ENCODE results near the gene DPF3. TPM values are rescaled to one million over a fixed set of nuclear protein-coding genes. Genes with fewer than 3 reads are reported as not detected.

The DPF3 gene
- polyA plus RNA-seq, 1 donor from 2014 or later, result 6.0 TPM

DNA sequence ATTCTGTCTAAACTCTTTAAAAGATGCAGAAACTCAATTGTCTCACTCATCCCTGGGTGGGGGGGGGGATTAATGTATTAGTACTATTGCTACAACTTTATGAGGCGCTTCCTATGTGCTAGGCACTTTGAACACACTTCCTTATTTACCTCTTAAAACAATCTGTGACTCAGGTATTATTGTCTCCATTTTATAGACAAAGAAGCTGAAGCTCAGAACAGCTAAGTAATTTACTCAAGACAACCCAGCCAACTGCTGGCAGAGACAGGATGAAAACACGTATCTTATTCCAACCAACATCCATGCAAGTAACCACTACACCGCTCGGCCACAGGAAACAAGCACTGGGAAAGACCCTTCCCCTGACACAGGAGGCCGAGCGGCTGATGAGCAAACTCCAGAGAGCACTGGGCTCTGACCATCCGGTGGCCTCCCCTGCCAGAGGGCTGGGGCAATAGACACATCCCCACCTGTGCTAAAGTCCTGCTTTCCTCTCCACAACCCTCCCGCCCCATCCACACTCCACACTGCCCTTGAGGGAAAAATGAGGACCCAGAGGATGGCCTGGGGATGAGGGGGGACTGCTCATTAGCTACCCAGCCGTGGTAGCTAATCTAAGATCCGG lies 244.2 kb downstream of the DPF3 start:
- Mint-ChIP-seq H3K36me3 (peaks cover 3% of the 10 kb centered on the region), H3K4me3 (no peak overlapping the region), H3K9me3 (peaks cover 0 to 2% (median 0%) of the 10 kb centered on the region in 3 donors), H3K27me3 (peaks cover 7% of the 10 kb centered on the region), H3K4me1 (peaks cover 2 to 8% (median 6%) of the 10 kb centered on the region in 3 donors), H3K27ac (peak overlapping the region in 1 of 3 donors; percentile 59)

DNA sequence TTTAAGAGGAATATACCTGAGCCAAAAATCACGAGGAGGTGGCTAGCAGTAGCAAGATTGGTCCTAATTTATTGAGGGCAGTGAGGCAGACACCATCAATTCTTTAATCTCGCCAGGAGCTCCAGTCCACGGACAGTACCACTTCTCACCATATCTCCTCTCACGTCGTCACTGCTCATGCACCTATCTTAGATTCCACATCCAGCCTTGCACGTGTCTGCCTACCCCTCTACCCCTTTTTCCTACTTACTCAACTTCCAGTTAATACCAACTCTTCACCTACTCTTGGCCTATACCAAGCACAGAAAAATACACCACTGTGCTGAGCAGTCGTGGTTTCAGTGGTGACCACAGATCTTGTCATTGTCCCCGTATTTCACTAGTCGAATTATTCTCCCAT lies 246.1 kb downstream of the DPF3 start:
- H3K4me3 Mint-ChIP-seq, result no peak overlapping the region
- H3K36me3 Mint-ChIP-seq, result peaks cover 3% of the 10 kb centered on the region
- H3K27ac Mint-ChIP-seq, result no peak overlapping the region

DNA sequence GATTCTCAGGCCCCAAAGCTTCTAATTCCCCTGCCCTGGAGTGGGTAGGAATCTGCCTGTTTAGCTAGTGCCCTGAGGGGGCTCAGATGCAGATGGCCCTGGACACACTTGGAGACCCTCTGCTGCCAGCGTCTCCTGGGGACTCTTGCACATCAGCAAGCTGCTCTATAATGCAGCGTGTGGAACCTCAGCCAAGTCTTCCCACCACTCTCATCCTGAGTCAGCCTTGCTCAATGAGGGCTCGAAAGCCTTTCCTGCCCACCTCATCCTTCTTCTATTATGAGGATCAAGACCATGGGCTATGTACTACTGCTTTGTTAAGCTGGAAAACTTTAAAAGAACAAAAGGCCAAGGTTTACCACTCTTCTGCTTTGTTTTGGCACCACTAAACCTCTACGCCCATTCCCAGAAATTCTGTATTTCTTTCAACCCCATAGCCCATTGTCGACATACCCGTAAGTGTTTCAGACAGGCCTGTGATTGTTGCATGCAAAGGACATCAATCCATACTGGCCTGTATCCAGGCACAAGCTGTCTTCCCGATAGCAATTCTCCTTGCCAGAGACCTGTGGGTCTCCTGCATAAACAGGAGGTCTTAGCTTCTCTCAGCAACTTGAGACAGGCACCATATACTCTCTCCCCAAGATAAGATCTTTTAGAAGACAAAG lies 246.9 kb downstream of the DPF3 start:
- Mint-ChIP-seq H3K4me3 (no peak overlapping the region), H3K36me3 (peaks cover 3% of the 10 kb centered on the region), H3K9me3 (peaks cover 0 to 7% (median 0%) of the 10 kb centered on the region in 3 donors), H3K27ac (no peak overlapping the region), H3K27me3 (peaks cover 7% of the 10 kb centered on the region), H3K4me1 (peaks cover 2 to 8% (median 6%) of the 10 kb centered on the region in 3 donors)

More for the DNA sequence above, 246.1 kb downstream of the DPF3 start:
- Mint-ChIP-seq H3K4me1 (peaks cover 2 to 8% (median 6%) of the 10 kb centered on the region in 3 donors), H3K9me3 (peaks cover 0 to 7% (median 0%) of the 10 kb centered on the region in 3 donors), H3K27me3 (peaks cover 7% of the 10 kb centered on the region)

DNA sequence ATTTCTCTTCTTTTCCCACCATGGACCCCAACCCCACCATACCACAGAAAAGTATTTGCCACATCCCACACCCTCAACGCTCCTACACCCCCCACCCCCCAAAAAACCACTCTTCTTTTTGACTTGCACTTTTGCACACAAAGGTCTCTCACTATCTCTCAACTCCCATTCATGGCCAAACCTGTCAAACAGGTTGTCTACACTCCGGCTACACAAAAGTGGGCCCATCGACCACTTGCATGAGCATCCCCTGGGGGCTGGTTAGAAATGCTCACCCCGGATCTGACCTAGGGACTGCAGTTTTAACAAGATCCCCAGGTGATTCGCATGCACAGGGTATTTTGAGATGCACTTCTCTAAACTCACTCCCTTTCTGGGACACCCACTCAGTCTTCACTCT lies 248.2 kb downstream of the DPF3 start:
- Mint-ChIP-seq H3K9me3 (peaks cover 0 to 7% (median 0%) of the 10 kb centered on the region in 3 donors), H3K4me1 (peaks cover 2 to 6% (median 6%) of the 10 kb centered on the region in 3 donors), H3K4me3 (no peak overlapping the region), H3K27ac (no peak overlapping the region), H3K36me3 (peaks cover 4% of the 10 kb centered on the region), H3K27me3 (peaks cover 7% of the 10 kb centered on the region)

DNA sequence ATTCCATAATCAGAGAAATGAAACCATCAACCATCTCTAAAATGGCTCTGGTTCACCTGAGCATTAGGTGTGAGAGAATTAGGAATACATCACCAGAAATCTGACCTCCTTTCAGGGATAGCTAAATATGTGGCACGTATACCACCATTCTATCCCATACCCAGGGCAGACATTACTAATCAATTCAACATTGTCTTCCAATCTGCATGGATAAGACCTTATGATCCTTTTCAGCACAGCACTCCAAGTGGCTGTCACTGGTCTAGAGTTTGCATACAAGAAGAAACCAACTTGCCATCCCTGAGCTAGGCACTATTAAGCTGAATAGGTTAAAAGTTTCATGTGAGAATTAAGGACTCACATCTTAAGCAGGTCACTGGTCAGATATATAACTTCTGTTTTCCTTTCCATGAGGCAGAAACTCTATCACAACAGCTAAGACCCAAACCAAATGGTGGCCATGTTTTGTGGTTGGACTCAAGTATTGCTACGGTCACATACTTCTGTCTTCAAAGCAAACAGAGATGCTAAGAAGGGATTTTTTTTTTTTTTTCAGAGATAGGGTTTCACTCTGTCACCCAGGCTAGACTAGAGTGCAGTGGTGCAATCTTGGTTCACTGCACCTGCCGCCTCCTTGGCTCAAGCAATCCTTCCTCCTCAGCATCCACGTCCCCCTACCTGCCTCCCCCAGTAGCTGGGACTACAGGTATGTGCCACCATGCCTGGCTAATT lies 249.0 kb downstream of the DPF3 start:
- H3K4me3 Mint-ChIP-seq, result no peak overlapping the region
- H3K4me1 Mint-ChIP-seq, result peaks cover 2 to 5% (median 4%) of the 10 kb centered on the region in 3 donors
- peaks cover 0 to 7% (median 1%) of the 10 kb centered on the region in 3 donors for H3K9me3 Mint-ChIP-seq
- no peak overlapping the region for H3K27ac Mint-ChIP-seq
- peaks cover 2% of the 10 kb centered on the region for H3K27me3 Mint-ChIP-seq
- peaks cover 7% of the 10 kb centered on the region for H3K36me3 Mint-ChIP-seq

DNA sequence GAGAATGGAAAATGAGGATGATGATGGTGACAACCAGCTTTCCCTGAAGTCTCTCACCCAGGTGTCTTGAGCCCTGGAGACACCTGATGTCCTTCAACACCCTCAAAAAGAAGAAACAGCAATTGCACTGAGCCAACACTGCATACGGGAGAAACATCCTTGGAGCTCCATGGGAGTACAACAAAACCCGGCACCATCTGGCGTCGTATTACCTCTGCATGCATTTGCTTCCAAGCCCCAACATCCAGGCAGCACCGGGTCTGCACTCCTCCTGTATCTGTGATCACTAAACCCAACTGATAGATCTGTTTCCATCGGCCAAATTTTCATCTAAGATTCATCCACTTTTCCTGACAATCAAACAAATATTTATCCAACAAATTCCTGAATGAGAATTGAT lies 249.9 kb downstream of the DPF3 start:
- no peak overlapping the region for H3K4me3 Mint-ChIP-seq
- peaks cover 0 to 2% (median 0%) of the 10 kb centered on the region in 3 donors for H3K4me1 Mint-ChIP-seq
- peaks cover 6% of the 10 kb centered on the region for H3K36me3 Mint-ChIP-seq
- no peak overlapping the region for H3K27ac Mint-ChIP-seq
- H3K27me3 Mint-ChIP-seq, result no peaks in the 10 kb centered on the region
- peaks cover 0 to 7% (median 1%) of the 10 kb centered on the region in 3 donors for H3K9me3 Mint-ChIP-seq

DNA sequence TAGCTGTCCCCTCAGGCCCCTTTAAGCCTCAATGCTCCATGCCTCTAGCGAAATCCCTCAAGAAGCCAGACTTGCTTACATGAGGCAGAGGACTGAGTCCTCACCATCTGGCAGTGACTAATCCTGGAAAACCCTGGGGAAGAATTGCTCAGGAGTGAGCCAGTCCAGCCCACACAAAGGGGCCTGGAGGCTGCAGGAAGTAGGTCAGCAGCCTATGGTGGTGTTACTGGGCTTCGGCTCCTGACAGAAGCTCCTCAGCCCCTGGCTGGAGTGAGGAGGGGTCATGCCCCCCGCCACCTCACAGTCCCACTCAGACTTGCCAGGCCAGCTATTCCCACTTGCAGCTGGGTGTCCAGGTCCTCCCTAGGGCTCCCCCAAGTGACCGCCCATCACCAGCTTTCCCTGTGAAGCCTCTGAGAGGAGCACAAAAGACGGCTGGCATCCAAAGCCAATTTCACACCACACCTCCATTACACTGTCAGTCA lies 250.5 kb downstream of the DPF3 start:
- no peak overlapping the region for H3K27ac Mint-ChIP-seq

DNA sequence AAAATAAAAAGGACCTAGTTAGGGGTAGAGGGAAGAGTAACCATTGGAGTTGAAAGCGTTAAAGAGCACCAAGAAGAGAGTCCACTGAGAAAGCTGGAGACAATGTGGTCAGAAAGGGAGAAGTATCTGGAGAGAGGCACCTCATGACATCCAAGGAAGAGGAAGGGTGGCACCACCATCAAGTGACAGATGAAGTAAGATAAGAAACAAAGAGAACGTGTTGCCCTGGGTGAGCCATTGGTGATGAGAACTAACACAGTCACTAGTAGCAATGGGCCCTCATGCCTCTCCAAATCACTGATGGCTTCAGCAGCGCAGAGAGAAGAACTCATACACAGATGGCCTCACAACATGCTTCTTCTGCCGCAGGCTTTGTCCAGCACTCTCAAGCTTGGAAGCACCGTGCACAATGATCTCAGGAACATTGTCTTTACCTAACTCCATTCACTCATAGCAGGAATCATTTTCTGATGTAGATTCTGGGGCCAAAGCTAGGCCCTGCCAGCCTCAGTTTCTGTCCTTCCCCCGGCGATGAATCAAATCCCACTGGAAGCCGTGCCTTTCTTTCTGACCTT lies 252.9 kb downstream of the DPF3 start:
- H3K4me1 Mint-ChIP-seq, result peaks cover 0 to 5% (median 2%) of the 10 kb centered on the region in 3 donors
- H3K4me3 Mint-ChIP-seq, result peak overlapping the region in 1 of 4 donors; percentile 36
- H3K9me3 Mint-ChIP-seq, result peaks cover 0 to 7% (median 1%) of the 10 kb centered on the region in 3 donors
- no peak overlapping the region for H3K27ac Mint-ChIP-seq
- peaks cover 2% of the 10 kb centered on the region for H3K27me3 Mint-ChIP-seq
- peaks cover 5% of the 10 kb centered on the region for H3K36me3 Mint-ChIP-seq

More for the DNA sequence above, 250.5 kb downstream of the DPF3 start:
- Mint-ChIP-seq H3K27me3 (no peaks in the 10 kb centered on the region), H3K9me3 (peaks cover 0 to 7% (median 1%) of the 10 kb centered on the region in 3 donors), H3K4me3 (no peak overlapping the region), H3K36me3 (peaks cover 6% of the 10 kb centered on the region), H3K4me1 (peaks cover 0 to 2% (median 0%) of the 10 kb centered on the region in 3 donors)

DNA sequence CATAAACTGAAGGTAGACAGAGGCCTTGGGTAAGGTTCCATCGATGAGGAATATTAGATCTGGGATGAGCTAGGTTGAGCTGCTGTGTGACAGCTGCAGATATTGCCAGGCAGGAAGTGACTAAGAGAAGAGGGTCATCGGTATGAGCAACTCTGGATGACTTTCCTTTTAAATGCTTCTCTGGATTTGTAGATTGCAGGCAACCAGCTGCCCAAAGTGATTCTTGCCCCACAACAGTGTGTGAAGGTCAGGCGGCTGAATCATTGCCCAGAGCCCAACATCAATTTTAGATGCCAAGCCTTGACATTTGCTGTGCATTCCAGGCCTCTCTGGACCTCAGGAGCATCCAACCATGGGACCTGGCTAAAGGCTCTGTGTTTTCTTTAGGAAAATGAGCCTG lies 255.9 kb downstream of the DPF3 start:
- no peak overlapping the region for H3K4me3 Mint-ChIP-seq
- peaks cover 2% of the 10 kb centered on the region for H3K27me3 Mint-ChIP-seq
- H3K27ac Mint-ChIP-seq, result no peak overlapping the region
- peaks cover 0 to 1% (median 0%) of the 10 kb centered on the region in 3 donors for H3K9me3 Mint-ChIP-seq
- H3K4me1 Mint-ChIP-seq, result peaks cover 4 to 5% (median 5%) of the 10 kb centered on the region in 3 donors
- H3K36me3 Mint-ChIP-seq, result peaks cover 4% of the 10 kb centered on the region

DNA sequence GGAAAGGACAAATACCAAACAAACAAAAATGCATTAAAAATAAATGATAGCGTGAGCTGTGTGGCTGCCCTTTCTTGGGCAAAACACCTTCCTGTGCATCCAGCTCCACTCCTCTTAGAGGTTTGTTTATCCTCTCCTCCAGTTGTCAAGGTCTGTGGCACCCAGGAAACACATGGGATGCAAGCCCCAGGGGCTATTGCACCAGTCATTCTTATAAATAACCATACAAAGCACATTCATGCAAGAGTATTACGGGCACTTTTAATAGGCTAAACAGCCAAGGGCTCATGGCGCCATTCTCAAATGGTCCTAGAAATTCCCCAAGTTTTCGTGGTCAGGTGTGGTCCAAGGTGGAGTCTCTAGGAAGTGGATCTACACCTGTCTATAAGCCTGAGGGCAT lies 257.0 kb downstream of the DPF3 start:
- Mint-ChIP-seq H3K4me1 (peaks cover 4 to 5% (median 5%) of the 10 kb centered on the region in 3 donors), H3K27me3 (peaks cover 2% of the 10 kb centered on the region), H3K27ac (no peak overlapping the region), H3K4me3 (no peak overlapping the region), H3K36me3 (peaks cover 4% of the 10 kb centered on the region), H3K9me3 (peaks cover 0 to 1% (median 0%) of the 10 kb centered on the region in 3 donors)

DNA sequence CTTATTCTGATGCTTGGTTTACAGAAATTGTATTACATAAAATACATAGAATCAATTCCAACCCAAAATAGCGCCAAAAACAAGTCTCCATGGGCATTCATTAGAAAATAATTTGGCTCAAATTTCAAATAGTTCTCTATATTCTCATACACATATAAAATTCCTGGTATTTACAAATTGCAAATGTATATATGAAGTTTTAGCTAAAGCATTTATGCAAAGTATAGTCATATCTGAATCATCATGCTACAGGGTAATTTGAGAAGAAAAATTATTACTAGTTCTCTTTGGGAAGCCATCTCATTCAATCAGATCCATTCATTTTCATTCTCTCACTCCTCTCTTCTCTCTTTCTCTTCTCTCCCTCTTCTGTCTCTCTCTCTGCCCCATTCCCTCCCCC lies 257.8 kb downstream of the DPF3 start:
- H3K9me3 Mint-ChIP-seq, result peaks cover 0 to 1% (median 0%) of the 10 kb centered on the region in 3 donors
- peaks cover 4% of the 10 kb centered on the region for H3K36me3 Mint-ChIP-seq
- H3K27ac Mint-ChIP-seq, result no peak overlapping the region
- no peak overlapping the region for H3K4me3 Mint-ChIP-seq
- H3K27me3 Mint-ChIP-seq, result peaks cover 3% of the 10 kb centered on the region
- H3K4me1 Mint-ChIP-seq, result peaks cover 4 to 6% (median 5%) of the 10 kb centered on the region in 3 donors

DNA sequence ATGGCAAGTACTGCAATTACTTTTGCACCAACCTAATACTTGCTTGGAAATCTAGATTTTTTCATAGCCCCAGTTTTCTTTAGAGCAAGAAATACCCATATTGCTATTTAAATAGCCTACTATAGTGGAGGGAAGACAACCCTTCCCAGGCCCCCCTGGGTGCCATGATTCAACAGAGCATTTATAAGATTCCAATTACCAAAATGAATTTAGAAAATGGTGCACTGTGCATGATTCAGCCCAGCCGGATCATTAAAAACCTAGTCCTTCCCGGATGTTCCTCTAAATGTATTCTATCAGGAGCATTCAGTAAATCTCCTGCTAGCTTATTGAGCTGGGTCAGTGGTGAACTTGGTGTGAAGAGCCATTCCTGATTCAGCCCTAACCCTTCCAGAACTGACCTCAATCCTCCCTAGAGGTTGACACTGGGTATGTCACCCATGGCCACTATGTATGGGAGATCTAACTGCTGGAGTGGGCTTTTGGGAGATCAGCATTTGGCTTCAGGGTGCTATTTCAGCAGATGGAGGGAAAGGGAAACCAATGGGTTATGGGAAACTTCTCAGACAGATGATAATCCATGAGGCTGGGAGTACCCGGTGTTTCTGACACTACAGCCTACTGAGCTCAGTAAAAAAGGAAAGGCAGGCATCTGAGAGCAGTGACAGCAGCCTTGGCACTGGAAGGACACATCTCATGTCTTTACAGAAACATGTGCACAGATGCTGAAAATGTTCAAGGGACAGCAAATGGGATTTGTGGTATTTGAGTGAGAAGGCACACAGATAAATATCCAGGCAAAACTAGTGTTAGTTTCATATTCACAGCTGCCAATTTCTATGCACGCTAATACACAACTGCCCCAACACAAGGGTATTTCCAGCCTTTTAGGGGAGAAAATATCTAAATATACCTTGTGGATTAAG lies 258.9 kb downstream of the DPF3 start:
- H3K27me3 Mint-ChIP-seq, result peaks cover 3% of the 10 kb centered on the region

DNA sequence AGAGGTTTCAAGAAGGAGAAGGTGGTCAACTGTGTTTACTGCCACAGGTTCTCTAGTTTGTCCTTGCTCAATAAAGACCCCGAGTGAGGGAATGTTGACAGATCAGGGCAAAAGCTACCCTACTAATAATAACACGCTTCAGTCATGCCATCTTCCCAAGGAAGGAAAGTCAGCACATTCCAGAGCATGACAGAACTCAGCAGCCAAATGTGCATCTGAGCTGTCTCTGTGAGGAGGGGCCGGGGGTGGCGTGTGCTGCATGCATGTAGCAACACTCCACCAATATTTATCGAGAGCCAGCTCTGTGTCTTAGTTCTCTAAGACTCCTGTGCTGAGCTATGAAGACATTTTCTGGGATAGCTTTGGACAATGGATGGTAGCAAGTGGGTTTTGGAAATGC lies 260.4 kb downstream of the DPF3 start:
- no peaks in the 10 kb centered on the region for H3K9me3 Mint-ChIP-seq

More for the DNA sequence above, 258.9 kb downstream of the DPF3 start:
- Mint-ChIP-seq H3K4me1 (peaks cover 2 to 6% (median 5%) of the 10 kb centered on the region in 3 donors), H3K4me3 (no peak overlapping the region), H3K9me3 (no peaks in the 10 kb centered on the region), H3K36me3 (peaks cover under 1% of the 10 kb centered on the region), H3K27ac (peak overlapping the region in 1 of 3 donors; percentile 41)

DNA sequence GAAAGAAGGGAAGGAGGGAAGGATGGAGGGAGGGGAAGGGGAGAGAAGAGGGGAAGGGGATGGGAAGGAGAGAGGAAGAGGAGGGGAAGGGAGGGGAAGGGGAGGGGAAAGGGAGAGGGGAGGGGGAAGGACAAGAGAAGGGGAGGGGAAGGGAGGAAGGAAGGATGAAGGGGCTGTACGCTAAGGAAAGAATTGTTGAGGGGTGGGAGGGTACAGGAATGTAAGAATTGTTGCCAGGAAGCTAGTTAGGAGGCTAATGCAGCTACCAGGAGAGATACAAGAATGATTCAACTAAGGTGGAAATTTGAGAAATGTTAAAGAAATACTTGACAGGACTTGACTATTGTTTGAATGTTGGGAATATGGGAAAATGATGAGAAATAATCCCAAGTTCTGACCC lies 261.2 kb downstream of the DPF3 start:
- no peak overlapping the region for H3K27ac Mint-ChIP-seq
- no peaks in the 10 kb centered on the region for H3K9me3 Mint-ChIP-seq

More for the DNA sequence above, 260.4 kb downstream of the DPF3 start:
- Mint-ChIP-seq H3K27me3 (peaks cover 3% of the 10 kb centered on the region), H3K36me3 (no peaks in the 10 kb centered on the region), H3K4me1 (peaks cover 2 to 6% (median 5%) of the 10 kb centered on the region in 3 donors), H3K27ac (no peak overlapping the region), H3K4me3 (no peak overlapping the region)

More for the DNA sequence above, 261.2 kb downstream of the DPF3 start:
- H3K27me3 Mint-ChIP-seq, result peaks cover 3% of the 10 kb centered on the region
- peak overlapping the region in 1 of 4 donors; percentile 7 for H3K4me3 Mint-ChIP-seq
- H3K4me1 Mint-ChIP-seq, result peaks cover 2 to 6% (median 5%) of the 10 kb centered on the region in 3 donors
- no peaks in the 10 kb centered on the region for H3K36me3 Mint-ChIP-seq
